ENCODE measurements around the gene USP12.

GRCh38 chr13:27159806-27160563, 11.6 kb downstream of the USP12 start:
- TF ChIP-seq CTCF (IDR thresholded peaks at IDR 0.05; ENCODE audit: low read depth, low read length) (no peak), EZH2phosphoT487 (IDR thresholded peaks at IDR 0.05; ENCODE audit: low read depth) (no peak)

Data from OCI-LY3 (cell line).